Right atrium auricular region (tissue), 2 donors: ENCODE measurements around the gene SLIT3. TPM values are rescaled to one million over a fixed set of nuclear protein-coding genes. Genes with fewer than 3 reads are reported as not detected.
A peak's percentile ranks its signal among the peaks of the same experiment; 100 is the strongest.

Experiments
- DNase-seq: peaks from one replicate; pipeline ENCODE4 v3.0.0-alpha.2; 2019; ENCODE audit warnings: low spot score
- H3K27ac ChIP-seq, 2 donors: fragments of 200-600 bp; sonication (generic); 1 replicate in 1 of 2; 2 replicates in 1 of 2; pipeline ENCODE4 v1.5.1; 2016 to 2019
- H3K27me3 ChIP-seq, 2 donors: fragments of 200-600 bp; sonication (generic); one replicate each; pipeline versions ENCODE4 v1.5.1 to v1.6.0; 2017 to 2019
- H3K36me3 ChIP-seq: fragments of 200-600 bp; sonication (generic); one replicate; pipeline ENCODE4 v1.5.1; 2016
- H3K4me1 ChIP-seq, 2 donors: fragments of 200-600 bp; sonication (generic); one replicate each; pipeline versions ENCODE4 v1.5.1 to v1.6.0; 2017 to 2019
- H3K4me3 ChIP-seq, 2 donors: fragments of 200-600 bp; sonication (generic); 1 replicate in 1 of 2; 2 replicates in 1 of 2; pipeline ENCODE4 v1.5.1; 2017 to 2019; ENCODE audit warnings: mild to moderate bottlenecking in 1 of 2, moderate library complexity in 1 of 2
- H3K9me3 ChIP-seq, 2 donors: fragments of 200-600 bp; sonication (generic); one replicate each; pipeline ENCODE4 v1.5.1; 2019
- total RNA-seq, 2 donors: library from RNA; depleted of rRNA; stranded (reverse); fragments of >200 nt; gene quantifications; one replicate each; pipeline ENCODE4 v1.1.0, GENCODE V29; 2016
- TF ChIP-seq, protein P1 (sequence below), 2 donors: fragments of 200-600 bp; sonication (generic); IDR thresholded peaks; one replicate each; pipeline ENCODE4 v1.5.1; 2019; ENCODE audit warnings: antibody characterized with exemption in 2 of 2

The SLIT3 gene
- total RNA-seq, 2 donors from 2014 or later: 66.1 to 85.8 TPM

DNA sequence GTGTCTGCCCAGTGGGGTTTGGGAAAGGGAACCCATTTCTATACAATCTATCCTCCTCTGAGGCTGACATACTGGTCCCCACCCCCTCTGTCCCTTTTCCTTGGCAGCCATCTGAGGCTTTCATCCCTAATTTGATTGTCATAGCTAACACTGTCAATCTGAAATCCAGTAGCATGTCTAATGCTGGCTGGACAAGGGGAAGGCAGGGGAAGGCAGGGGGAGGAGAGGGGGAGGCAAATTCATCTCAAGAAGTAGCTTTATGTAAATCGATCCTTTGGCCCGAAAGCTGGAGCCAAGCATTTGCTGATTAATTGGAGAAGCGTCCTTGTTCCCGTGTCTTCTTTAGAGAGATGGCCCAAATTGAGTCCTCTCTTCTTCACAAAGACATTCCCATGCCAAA, 407.7 kb downstream of the SLIT3 start:
- no peaks in the 10 kb centered on the region for H3K36me3 ChIP-seq
- H3K4me3 ChIP-seq: no peak overlapping the region
- no peaks in the 10 kb centered on the region for H3K9me3 ChIP-seq
- no peaks in the 10 kb centered on the region for H3K4me1 ChIP-seq
- H3K27ac ChIP-seq: no peak overlapping the region
- H3K27me3 ChIP-seq: no peaks in the 10 kb centered on the region
- TF ChIP-seq, protein P1, sequence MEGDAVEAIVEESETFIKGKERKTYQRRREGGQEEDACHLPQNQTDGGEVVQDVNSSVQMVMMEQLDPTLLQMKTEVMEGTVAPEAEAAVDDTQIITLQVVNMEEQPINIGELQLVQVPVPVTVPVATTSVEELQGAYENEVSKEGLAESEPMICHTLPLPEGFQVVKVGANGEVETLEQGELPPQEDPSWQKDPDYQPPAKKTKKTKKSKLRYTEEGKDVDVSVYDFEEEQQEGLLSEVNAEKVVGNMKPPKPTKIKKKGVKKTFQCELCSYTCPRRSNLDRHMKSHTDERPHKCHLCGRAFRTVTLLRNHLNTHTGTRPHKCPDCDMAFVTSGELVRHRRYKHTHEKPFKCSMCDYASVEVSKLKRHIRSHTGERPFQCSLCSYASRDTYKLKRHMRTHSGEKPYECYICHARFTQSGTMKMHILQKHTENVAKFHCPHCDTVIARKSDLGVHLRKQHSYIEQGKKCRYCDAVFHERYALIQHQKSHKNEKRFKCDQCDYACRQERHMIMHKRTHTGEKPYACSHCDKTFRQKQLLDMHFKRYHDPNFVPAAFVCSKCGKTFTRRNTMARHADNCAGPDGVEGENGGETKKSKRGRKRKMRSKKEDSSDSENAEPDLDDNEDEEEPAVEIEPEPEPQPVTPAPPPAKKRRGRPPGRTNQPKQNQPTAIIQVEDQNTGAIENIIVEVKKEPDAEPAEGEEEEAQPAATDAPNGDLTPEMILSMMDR (IDR thresholded peaks at IDR 0.05): no peak
- DNase-seq: no peak

DNA sequence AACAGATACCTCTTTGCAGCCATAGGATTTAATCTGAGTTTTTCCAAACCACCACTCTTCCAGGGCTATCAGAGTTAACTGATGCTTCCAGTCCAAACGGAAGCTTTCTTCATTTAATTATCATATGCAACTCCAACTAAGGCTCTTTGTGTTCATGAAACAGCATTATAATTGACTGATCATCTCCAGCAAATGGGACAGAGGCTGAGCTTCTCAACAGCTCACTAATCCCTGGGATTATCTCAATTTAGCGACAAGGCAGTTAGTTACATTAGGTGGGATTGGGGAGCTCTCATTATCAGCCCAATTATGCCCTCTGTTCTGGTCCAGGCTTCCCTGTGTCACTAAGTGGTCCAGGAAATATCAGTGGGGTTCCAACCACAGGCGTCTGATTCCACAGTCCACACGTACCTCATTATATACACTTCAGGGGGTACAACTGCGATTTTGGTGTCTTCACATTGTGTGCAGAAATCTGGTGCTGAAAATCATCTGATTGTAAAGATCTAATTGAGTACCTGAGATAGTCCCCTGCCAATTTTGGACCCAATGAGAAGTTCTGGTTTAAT, 408.2 kb downstream of the SLIT3 start:
- H3K9me3 ChIP-seq: no peaks in the 10 kb centered on the region
- no peaks in the 10 kb centered on the region for H3K27me3 ChIP-seq
- H3K36me3 ChIP-seq: no peaks in the 10 kb centered on the region
- H3K4me3 ChIP-seq: no peak overlapping the region
- no peak for DNase-seq
- no peak overlapping the region for H3K27ac ChIP-seq
- TF ChIP-seq, protein P1 (IDR thresholded peaks at IDR 0.05): no peak
- H3K4me1 ChIP-seq: no peaks in the 10 kb centered on the region

DNA sequence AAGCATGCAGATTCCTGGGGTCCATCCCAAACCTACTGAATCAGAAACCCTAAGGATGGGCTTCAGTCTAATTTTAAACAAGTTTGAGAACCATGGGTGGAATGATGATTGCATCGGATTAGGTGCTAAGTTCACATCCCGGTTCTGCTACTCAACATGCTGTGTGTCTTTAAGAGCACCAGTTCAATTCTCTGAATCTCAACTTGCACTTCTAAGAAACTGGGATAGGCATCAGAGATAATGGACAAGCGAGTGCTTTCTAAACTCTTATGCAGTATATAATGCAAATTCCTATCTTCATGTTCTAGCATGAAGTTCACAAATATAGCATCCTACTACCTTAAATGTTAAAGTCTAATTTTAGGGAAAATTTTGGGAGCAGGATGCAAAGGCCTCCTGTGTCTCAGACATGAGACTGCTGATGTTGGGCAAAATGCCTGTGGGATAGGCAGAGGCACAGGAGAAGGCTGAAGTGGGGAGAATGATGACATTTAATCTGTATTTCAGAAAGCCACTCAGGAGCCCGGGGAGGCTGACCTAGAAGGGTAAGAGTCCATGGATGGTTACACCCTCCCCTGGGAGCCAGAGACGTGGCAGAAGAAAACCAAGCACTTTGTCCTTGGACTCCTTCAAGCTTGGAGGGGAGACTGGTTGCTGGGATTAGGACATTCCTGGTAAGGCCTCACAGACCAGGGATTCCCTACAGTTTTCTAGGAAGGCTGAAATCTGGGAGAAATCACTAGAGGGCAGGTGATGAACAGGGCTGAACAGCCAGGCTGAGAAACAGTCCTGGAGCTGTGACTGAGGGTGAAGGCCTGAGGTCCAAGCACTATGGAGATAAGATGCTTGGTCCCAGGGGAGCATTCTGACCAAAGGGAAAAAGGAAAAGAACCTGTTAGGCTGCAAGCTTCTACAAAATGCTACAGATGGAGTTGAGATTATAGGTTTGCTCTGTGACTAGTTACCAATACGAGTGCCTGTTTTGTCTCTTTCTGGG, 409.8 kb downstream of the SLIT3 start:
- Histone ChIP-seq H3K27ac (no peak overlapping the region), H3K4me3 (no peak overlapping the region), H3K9me3 (no peaks in the 10 kb centered on the region), H3K27me3 (no peaks in the 10 kb centered on the region), H3K36me3 (no peaks in the 10 kb centered on the region), H3K4me1 (peaks cover 0 to 6% of the 10 kb centered on the region in 2 donors)
- TF ChIP-seq, protein P1 (IDR thresholded peaks at IDR 0.05): no peak
- no peak for DNase-seq

DNA sequence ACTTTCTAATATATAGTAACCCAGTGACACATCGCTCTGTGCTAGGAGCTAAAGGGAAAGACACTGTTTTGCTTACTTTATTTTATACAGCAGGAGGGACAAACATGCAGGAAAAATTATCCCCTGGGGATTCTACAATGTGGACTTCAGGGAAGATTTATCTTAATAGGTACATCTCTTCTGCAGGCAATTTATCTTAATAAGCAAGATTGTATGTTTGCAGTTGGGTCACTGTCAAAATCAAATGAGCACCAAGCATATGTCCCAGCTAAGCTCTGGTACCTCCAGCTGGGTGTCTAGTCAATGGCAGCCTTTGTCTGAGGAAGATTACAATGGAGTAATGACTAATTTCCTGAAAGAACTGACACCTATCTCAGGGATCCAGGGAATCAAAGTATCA, 411.9 kb downstream of the SLIT3 start:
- no peaks in the 10 kb centered on the region for H3K9me3 ChIP-seq
- H3K27ac ChIP-seq: no peak overlapping the region
- TF ChIP-seq, protein P1 (IDR thresholded peaks at IDR 0.05): no peak
- peaks cover 0 to 21% of the 10 kb centered on the region in 2 donors for H3K4me1 ChIP-seq
- DNase-seq: no peak
- no peak overlapping the region for H3K4me3 ChIP-seq
- no peaks in the 10 kb centered on the region for H3K36me3 ChIP-seq
- H3K27me3 ChIP-seq: no peaks in the 10 kb centered on the region

DNA sequence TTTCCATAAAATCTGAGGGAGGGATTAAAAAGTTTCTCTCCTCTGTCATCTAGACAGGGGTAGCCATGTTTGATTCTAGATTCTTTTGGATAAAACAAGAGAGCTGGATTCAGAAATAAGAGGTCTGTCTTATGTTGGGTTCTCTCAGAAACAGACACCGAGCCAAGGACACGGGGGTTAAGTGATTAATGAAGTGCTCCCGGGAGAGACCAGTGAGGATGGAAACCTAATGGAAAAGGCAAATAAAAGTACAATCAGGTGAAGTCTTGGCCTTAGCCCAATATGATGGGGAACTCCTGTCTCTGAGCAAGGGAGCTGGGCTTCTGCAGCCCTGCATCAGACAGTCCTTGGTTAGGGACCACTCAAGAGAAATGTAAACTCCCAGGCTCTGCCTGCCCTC, 413.0 kb downstream of the SLIT3 start:
- no peak for DNase-seq
- H3K36me3 ChIP-seq: no peaks in the 10 kb centered on the region
- H3K27me3 ChIP-seq: no peaks in the 10 kb centered on the region
- H3K4me1 ChIP-seq: peaks cover 0 to 21% of the 10 kb centered on the region in 2 donors
- TF ChIP-seq, protein P1 (IDR thresholded peaks at IDR 0.05): no peak
- H3K4me3 ChIP-seq: peak overlapping the region in 1 of 2 donors; percentile 31
- no peak overlapping the region for H3K27ac ChIP-seq
- H3K9me3 ChIP-seq: no peaks in the 10 kb centered on the region
